Measurements from ENCODE around the gene LEFTY2.
A peak's percentile ranks its signal among the peaks of the same experiment; 100 is the strongest.

GRCh38 chr1:225899044-225899925 is 41.7 kb downstream of the LEFTY2 start:
- TF ChIP-seq CTCF (IDR thresholded peaks at IDR 0.05 in 2 of 3, conservative IDR thresholded peaks at IDR 0.05 in 1 of 3; ENCODE audit: insufficient read depth in 2 of 3, low read depth in 1 of 3, low read length in 3 of 3) (no peak), EP300 (IDR thresholded peaks at IDR 0.05; ENCODE audit: low read length) (peak; percentile 33; the same call in 1 of the 2 replicates), POU5F1 (IDR thresholded peaks at IDR 0.05; ENCODE audit: borderline replicate concordance, low read depth, low read length, partially characterized antibody) (no peak), SETDB1 (IDR thresholded peaks at IDR 0.05; ENCODE audit: low read length) (no peak), FOXJ2 (tag; IDR thresholded peaks at IDR 0.05) (no peak), YY1 (IDR thresholded peaks at IDR 0.05; ENCODE audit: borderline replicate concordance in 1 of 3, control insufficient read depth in 1 of 3, extremely low read depth in 1 of 3, insufficient read depth in 3 of 3, insufficient read length in 1 of 3, insufficient replicate concordance in 2 of 3, low read depth in 1 of 3, low read length in 2 of 3) (no peak), BCL6 (CRISPR knock-in tag; IDR thresholded peaks at IDR 0.05) (no peak), BACH1 (tag; IDR thresholded peaks at IDR 0.05) (no peak), ZNF24 (IDR thresholded peaks at IDR 0.05) (no peak), DDX20 (tag; IDR thresholded peaks at IDR 0.05; ENCODE audit: low read depth) (no peak), GABPA (tag; conservative IDR thresholded peaks at IDR 0.05; ENCODE audit: low read depth) (no peak)
- TF ChIP-seq, protein P1, sequence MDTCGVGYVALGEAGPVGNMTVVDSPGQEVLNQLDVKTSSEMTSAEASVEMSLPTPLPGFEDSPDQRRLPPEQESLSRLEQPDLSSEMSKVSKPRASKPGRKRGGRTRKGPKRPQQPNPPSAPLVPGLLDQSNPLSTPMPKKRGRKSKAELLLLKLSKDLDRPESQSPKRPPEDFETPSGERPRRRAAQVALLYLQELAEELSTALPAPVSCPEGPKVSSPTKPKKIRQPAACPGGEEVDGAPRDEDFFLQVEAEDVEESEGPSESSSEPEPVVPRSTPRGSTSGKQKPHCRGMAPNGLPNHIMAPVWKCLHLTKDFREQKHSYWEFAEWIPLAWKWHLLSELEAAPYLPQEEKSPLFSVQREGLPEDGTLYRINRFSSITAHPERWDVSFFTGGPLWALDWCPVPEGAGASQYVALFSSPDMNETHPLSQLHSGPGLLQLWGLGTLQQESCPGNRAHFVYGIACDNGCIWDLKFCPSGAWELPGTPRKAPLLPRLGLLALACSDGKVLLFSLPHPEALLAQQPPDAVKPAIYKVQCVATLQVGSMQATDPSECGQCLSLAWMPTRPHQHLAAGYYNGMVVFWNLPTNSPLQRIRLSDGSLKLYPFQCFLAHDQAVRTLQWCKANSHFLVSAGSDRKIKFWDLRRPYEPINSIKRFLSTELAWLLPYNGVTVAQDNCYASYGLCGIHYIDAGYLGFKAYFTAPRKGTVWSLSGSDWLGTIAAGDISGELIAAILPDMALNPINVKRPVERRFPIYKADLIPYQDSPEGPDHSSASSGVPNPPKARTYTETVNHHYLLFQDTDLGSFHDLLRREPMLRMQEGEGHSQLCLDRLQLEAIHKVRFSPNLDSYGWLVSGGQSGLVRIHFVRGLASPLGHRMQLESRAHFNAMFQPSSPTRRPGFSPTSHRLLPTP (IDR thresholded peaks at IDR 0.05; ENCODE audit: borderline replicate concordance, extremely low read depth, insufficient read length), result no peak
